Omental fat pad (tissue), 4 donors: ENCODE data around the gene MYH7. TPM values are rescaled to one million over a fixed set of nuclear protein-coding genes. Genes with fewer than 3 reads are reported as not detected.

ENCODE experiments used
- ATAC-seq: fragments of 150-250 bp; one replicate; pipeline ENCODE4 v1.9.1; 2016; ENCODE audit warnings: mild to moderate bottlenecking, moderate library complexity; ENCODE audit not compliant: low FRiP score
- DNase-seq: peaks from one replicate; pipeline ENCODE4 v3.0.0-alpha.2; 2019; ENCODE audit warnings: low spot score
- CTCF ChIP-seq, 3 donors: fragments of 450-650 bp; IDR thresholded peaks; one replicate each; pipeline ENCODE4 v1.5.1; 2016 to 2017; ENCODE audit warnings: antibody characterized with exemption in 3 of 3, mild to moderate bottlenecking in 3 of 3, moderate library complexity in 2 of 3
- total RNA-seq, 4 donors: library from RNA; depleted of rRNA; stranded (reverse); fragments of >200 nt; gene quantifications; one replicate each; pipeline ENCODE4 v1.1.0, GENCODE V29; 2016

Gene MYH7
- not detected for total RNA-seq

DNA sequence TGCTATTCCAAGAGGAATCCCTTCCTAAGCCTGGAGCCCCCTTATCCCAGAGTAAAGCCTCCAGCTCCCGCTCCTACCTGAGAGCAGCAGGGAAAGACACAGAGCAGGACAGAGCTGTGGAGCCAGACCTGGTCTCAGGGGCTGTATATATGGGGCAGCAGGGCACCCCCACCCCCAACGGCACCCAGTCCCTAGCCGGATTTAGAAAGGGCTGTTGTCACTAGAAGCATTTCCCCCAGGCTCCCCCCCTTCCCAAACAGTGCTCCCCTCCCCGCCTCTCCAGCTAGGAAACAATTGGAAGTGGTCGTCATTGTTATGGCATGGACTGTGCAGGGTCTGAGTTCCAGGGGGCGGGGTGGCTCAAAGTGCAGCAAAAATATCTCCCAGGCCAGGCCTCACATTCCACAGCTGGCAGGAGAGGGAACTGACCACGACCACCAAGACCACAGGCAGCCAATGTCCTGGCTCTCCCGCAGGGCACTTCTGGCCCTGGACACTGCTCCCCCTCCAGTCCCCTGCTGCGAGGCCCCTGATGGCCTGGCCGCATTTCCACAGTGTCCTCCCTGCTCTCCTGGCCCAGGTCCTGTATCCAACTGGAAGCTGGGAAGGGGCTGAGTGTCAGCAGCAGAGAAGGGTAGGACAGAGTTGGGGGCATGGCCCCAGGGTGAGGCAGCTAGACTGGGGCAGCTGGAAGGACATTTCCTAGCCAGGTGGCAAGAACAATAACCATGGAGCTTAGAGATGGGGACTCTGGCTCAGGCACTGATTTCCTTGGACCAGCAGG lies at the start of gene MYH7:
TSS of gene MYH7 (minus strand) at position 118 of the 784 bp plus-strand sequence. CDS start 1,928 bp downstream, outside the sequence.
- DNase-seq (no peak), ATAC-seq (no peak)
- TF ChIP-seq CTCF (IDR thresholded peaks at IDR 0.05): no peak

DNA sequence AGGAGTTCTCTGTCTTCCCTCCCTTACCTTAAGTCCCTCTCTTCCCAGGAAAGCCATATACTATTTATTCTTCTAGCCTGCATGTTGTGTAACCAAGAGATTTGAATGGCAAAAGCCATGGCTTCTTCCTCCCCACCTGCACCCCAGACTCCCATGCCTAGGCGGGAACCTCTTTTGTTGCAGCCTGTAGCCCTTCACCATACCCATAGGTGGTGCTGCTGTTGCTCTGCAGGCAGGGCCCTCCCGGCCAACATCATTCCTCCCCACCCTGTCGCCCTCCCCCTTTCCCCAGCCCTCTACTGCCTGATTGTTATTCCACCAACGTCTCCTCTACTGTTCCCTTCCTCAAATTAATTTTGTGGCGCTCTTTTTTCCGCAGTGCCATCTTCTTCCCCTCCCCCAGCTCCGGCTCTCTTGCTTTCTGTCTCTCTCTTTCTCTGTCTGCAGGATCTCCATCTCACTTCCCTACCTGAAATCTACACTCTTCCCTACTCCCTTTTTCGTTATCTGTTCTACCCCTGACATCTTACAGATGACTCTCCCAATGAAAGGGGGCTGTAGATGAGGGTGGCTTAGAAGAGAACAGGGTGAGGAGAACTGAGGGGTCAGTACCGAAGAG lies 47.9 kb upstream of the MYH7 start:
- DNase-seq (no peak), ATAC-seq (no peak)
- TF ChIP-seq CTCF (IDR thresholded peaks at IDR 0.05): no peak

DNA sequence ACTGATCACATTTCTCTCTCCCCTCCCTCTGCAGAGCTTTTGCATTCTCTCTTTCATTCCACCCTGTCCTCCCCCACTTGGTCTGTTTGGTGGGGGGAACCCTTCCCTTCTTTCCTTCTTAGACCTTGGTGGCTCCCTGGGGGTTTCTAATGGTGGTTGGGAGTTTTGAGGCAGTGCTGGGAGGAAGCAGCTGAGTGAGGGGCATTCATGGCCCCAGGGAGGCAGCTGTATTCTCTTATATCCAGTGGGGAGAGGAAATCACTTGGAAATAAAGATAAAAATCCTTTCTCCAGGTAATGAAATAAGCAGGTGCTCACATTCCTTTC lies 47.3 kb upstream of the MYH7 start:
- ATAC-seq (no peak), DNase-seq (no peak)

GRCh38 chr14:23481979-23482822 lies 46.7 kb upstream of the MYH7 start:
- ATAC-seq (no peak), DNase-seq (no peak)
- TF ChIP-seq CTCF (IDR thresholded peaks at IDR 0.05): no peak

More for the DNA sequence above, 47.3 kb upstream of the MYH7 start:
- no peak for TF ChIP-seq CTCF (IDR thresholded peaks at IDR 0.05)

DNA sequence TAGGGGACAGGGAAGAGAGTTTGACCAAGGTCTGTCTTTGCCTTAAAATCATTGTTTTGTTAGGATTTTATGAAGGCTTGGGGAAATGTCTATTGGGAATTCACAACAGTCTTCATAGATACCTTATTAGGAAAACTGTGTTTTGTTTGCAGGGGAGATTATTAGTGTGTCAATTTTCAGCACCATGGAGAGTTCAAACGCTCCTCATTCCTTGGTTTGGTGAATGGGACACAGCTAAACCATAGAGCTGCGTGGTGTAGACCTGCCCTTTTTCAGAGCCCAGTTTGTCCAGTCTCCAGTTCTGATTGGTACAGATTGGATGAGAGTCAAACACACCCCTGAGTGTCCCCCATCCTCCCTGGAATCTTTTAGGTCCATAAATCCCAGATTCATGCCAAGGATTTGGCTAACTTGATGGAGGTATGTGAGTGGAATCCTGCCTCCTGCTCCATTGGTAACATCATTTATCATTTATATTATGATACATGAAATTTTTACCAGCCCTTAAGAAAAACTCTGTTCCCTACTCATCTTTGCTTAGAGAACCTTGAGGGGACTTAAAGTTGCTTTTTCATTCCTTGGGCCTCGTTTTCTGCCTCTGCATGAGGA lies 46.0 kb upstream of the MYH7 start:
- ATAC-seq: no peak

More for the DNA sequence above, 46.0 kb upstream of the MYH7 start:
- no peak for DNase-seq
- TF ChIP-seq CTCF (IDR thresholded peaks at IDR 0.05): no peak
